Bone marrow (tissue), 2 donors: Measurements from ENCODE around the gene PAPSS1.
"Not testable (repeated sequence)": the region's sequence is repeated elsewhere in the genome, so short reads cannot be mapped to it uniquely, and the experiment has no call there.

ENCODE experiments used
- DNase-seq, 2 donors: peaks; one replicate each; lab custom pipeline; 2025; lab: John Stamatoyannopoulos, UW

Gene PAPSS1

DNA sequence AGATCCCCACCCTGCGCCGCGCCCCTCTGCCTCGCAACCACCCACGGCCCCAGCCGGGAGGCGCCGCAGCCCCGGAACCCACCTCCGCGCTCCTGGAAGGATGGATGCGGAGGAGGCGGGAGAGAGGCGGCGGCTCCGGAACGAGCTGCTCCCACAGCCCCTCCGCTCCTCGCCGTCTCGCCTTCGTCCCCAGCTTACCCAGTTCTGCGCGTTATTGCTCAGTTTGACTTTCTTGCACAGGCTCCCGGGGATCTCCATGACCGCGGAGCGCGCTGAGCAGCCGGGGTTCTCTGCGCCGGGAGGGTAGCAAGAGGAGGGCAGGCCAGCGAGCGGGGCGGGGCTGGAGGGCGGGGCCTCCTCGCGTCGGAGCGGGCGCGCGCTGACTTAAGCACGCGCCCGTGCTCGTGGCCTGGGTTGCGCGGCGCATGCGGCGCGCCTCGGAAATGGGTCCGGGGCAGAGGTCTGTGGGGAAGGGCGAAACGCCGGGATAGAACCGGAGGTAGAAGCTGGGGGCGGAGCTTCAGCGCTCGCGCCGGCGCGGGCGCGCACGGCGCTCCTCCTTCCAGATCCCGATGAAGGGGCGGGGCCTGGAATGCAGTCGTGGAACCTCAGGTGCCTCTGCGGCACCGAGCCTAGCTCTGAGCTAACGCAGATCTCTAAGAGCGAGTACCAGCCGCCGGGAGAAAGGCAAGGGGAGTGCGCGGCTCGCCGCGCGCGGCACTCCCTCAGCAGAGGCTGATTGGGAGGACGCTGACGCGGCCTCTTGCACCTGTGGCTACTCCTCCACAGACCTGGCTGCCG, at the start of gene PAPSS1:
TSS of gene PAPSS1 (minus strand) at position 313 of the 801 bp plus-strand sequence. CDS start at position 258, 55 bp downstream.
- peak; percentile 78 to 89 for DNase-seq

- DNase-seq, result no peak
Observed at GRCh38 chr4:107760281-107760947, 40.4 kb upstream of the PAPSS1 start.

- DNase-seq, result no peak
Observed at GRCh38 chr4:107757864-107758476, 37.9 kb upstream of the PAPSS1 start.

- no peak for DNase-seq
Observed at GRCh38 chr4:107757283-107757682, 37.2 kb upstream of the PAPSS1 start.

GRCh38 chr4:107755841-107756356, 35.9 kb upstream of the PAPSS1 start:
- no peak for DNase-seq

DNA sequence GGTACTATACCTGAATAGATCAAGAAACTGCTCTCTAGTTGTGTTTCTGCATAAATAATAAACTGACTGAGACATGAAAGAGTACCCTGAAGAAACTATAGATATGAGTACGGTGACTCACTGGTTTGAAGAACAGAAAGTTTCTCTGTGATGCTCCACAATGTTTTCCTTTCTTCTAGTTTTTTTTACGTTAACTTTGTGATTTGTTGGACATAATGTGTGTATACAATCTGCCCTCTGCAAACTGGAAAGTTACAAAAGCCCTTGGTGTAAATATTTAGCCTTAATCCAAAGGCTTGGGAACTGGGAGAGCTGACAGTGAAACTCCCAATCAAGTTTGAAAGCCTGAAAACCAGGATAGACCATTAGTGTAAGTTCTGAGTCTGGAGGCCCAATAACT, 31.6 kb upstream of the PAPSS1 start:
- no peak for DNase-seq

- DNase-seq, result no peak
Observed at GRCh38 chr4:107747748-107748486, 27.9 kb upstream of the PAPSS1 start.

- DNase-seq, result no peak
Observed at GRCh38 chr4:107746161-107746560, 26.1 kb upstream of the PAPSS1 start.

- DNase-seq, result no peak
Observed at GRCh38 chr4:107744532-107744931, 24.5 kb upstream of the PAPSS1 start.

DNA sequence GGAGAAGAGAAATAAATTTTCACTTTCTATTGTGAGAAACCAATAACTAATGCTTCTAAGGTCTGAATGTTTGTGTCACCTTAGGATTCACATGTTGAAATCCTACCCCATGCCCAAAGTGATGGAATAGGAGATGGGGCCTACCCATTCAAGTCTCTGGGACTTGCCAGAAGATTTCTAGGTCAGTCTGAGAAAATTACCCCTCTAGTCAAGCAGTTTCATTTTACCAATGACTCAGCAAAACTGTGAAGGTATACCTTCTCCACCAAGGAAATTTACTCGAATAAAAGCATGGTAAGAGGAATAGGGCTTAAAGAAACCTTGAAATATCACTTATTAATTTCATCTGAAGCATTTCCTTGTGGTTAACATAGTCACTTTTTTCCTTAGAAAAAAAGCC, 23.5 kb upstream of the PAPSS1 start:
- no peak for DNase-seq

GRCh38 chr4:107742791-107743190, 22.8 kb upstream of the PAPSS1 start:
- no peak for DNase-seq

DNA sequence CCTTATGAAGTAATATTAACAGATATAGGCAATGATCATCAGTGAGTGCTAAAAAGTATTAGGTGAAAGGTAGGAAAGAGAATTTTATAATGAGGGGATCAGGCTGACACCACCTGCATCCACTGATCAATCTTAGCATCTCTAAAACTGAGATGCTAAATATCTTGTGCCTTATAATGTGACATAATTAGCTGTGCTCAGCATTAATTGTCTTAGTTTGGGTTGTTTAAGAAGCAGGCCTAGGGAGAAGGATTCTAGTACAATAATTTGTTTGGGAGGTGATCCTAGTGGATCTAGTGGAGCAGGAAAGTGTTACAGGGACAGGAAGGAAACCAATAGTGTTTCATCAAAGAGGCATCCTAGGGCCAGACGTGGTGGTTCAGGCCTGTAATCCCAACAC, 22.2 kb upstream of the PAPSS1 start:
- DNase-seq, result no peak

DNA sequence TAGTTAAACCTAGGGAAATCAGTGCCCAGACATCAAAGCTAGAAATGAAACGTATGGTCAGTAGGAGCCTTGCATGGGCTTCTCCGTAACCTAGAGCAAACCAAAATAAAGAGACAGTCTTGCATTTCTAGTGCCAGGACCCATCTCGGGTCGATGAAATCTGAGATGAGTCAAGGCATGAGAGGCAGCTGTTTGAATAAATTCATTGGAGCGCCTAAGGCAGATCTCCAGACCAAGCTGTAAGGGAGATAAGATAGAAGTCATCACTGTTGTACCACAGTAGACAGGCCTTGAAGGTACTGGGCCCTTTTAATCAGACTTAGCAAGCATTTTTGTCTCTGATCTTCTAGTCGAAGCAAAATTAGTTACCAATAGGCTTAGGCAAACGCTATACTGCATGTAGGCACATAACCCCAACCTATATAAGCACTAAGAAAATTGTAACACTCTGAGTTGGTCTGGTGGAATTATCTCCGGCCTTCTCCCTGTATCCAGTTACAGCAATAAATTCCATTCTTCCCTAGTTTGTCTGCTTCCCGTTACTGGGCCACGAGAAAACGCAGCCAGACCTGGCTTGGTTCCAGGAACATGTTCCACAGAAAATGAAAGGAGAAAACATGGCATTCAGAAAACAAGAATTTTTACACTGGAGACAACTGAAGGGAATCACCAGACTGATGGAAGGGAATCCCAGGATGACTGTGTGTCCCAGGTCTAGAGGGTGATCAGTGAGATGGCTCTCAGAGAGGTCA, 21.1 kb upstream of the PAPSS1 start:
- no peak for DNase-seq

DNA sequence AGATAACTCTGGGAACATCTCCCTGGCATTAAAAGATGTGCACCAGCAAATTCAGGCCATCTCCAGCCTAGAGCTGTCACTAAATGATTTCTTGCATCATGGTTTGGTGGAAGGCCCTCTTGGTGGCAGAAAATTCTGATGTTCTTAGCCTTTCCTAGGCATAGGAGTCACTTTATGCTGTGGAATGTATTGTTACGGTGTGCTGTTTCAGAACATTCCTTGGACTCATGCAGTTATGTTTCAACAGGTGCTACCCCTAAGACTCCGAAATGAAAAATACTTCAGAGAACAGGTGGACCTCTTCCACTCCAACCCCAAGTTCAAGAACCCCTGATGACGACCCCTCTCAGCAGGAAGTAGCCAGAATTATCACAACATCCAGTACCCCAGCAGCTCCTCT, 20.3 kb upstream of the PAPSS1 start:
- no peak for DNase-seq

GRCh38 chr4:107737450-107737849, 17.4 kb upstream of the PAPSS1 start:
- no peak for DNase-seq

GRCh38 chr4:107736924-107737448, 17.0 kb upstream of the PAPSS1 start:
- DNase-seq, result peak; percentile 12 to 48

DNA sequence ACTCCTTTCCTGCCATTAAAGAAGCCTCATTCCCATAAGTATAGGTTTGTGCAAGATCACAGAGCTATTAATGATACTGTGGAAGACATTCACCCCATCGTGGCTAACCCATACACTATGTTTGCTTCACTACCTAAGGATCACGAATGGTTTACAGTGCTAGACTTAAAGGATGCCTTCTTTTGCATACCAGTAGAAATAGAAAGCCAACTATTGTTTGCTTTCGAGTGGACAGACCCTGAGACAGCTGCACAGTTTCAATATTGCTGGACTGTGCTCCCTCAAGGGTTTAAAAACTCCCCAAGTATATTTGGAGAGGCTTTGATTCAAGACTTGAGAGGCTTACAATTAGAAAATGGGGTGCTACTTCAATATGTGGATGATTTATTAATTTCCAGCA, 16.0 kb upstream of the PAPSS1 start:
- no peak for DNase-seq

DNA sequence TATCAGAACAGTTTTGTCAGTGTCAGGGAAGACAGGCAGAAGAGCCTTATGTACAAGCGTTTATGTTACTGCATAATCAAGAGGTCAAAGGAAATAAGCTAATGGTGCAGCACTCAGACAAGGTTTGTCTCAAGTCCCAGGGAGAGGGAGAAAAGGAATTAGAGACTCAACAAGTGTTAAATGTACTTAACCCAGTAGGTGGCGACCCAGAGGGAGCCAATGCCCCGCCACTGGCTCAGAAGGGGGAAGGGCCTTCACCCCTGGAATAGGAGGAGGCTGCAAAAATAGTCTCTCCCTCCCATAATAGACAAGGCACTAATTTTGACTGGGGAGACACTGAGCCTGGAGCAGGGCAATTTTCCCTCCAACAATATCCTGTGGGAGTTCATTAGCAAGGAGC, 14.1 kb upstream of the PAPSS1 start:
- DNase-seq, result peak in 1 of 2 donors; percentile 19

- DNase-seq, result no peak
Observed at GRCh38 chr4:107733431-107733925, 13.4 kb upstream of the PAPSS1 start.

DNA sequence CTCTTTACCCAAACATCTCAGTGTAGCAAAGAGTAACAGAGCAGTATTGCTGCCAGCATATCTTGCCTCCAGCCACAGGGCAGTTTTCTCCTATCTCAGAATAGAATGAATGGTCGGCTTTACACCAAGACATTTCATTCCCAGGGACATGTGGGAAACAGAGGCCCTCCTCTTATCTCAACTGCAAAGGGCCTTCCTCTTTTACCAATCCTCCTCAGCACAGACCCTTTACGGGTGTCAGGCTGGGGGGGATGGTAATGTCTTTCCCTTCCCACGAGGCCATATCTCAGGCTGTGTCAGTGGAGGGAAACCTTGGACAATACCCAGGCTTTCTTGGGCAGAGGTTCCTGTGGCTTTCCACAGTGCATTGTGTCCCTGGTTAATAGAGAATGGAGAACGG, 9.0 kb upstream of the PAPSS1 start:
- not testable (repeated sequence) for DNase-seq
